Activated CD4-positive, CD25-positive, alpha-beta regulatory T cell (primary cell): ENCODE data around the gene SLC41A3.
"Not testable (repeated sequence)": the region's sequence is repeated elsewhere in the genome, so short reads cannot be mapped to it uniquely, and the experiment has no call there.

Experiments
- DNase-seq, 4 experiments: peaks; one replicate each; lab custom pipeline; 2025; lab: John Stamatoyannopoulos, UW

SLC41A3 gene

GRCh38 chr3:125990253-125990970 is 93.5 kb downstream of the SLC41A3 start:
- DNase-seq, result peak; percentile 11 to 68 (median 57)

GRCh38 chr3:125984951-125985350 is 99.0 kb downstream of the SLC41A3 start:
- DNase-seq, result not testable (repeated sequence)

DNA sequence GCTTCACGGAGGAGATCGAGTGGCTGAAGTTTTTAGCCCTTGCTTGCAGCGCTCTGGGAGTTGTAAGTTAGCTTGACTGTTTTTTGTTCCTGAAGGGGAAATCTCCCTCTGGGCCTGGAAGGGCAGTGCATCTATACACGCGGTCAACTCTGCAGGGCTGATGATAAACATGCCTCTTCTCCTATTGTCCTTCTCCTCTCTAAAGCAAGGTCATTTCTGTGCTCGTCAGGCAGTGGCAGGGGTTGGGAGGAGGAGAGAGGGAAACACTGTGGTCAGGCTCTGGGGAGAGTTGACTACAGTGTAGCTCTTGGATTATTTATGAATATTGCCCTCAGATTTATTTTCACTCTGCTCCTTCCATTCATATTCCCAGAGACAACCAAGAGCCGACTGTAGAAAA is 106.8 kb downstream of the SLC41A3 start:
- DNase-seq, result not testable (repeated sequence)

GRCh38 chr3:125976003-125976390 is 107.9 kb downstream of the SLC41A3 start:
- not testable (repeated sequence) for DNase-seq

DNA sequence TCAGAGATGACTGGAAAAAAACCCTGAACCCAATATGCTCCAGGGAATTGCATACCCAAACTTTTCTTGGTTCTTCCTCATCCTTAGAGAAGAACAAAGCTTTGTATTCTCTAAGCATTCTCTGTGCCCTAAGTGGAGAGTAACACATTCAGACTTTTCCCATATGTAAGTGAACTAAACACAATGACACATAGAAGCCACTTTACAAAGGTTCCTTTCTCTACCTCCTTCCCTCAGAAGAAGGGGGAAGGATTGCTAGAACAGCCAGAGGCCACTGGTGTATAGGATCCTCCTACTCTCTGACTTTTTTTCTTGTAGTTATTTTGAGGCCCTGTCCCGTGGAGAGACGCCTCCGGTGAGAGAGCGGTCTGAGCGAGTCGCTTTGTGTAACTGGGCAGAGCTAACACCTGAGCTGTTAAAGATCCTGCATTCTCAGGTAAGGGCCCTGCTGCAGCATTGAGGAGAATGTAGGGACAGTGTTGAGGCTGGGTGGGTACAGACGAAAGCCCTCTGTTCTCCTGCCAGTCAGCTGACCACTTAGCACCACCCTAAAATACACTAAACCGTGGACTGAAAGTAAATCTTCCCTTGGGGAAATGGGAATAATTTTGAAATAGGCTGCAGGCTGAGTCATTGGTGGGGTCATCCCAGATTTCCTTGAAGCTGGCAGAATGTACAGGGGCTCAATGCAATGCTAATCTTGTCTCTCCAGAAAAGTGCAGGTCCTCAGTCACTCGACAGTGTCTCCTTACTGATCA is 108.5 kb downstream of the SLC41A3 start:
- not testable (repeated sequence) for DNase-seq

GRCh38 chr3:125971997-125972944 is 111.7 kb downstream of the SLC41A3 start:
- DNase-seq, result not testable (repeated sequence)

DNA sequence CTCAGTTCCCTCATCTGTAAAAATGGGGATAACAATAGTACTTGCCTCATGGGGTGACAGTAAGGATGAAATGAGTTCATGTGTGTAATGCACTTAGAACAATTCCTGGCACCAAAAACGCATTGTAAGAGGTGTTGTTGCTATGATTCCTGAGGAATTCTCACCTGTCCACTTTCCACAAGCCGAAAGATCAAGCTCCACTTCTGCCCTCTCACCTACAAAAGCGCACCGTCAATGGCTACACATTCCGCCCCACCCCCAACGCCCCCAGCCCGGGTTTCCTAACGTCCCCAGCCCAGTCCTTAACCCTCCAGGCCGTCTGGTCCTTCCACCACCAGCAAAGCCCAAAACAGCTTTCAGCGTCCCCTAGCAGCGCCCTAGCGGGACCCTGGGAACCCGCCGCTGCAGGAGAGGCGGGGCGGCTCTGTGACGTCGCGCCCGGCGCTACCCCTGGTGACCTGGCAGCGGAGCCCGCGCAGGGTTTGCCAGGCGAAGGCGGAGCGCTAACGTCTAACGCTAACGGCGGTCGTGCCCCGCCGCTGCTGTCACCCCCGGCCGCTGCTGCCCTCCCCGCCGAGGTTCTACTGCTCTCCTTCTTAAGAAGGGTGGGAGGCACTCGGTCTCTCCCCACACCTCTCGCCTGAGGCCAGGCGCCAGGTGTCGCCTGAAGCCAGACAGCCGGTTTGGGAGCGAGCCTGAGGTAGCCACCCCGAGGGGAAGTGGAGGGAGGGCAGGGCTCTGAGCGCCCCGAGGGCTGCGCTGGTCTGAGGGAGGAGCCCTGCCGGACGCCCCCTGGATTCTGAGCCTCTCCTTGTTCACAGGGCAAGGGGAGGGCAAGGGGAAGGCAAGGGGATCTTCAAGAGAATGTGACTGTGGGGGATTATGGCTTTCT is 115.0 kb downstream of the SLC41A3 start, which contains the start of gene ROPN1B:
ROPN1B (plus strand) TSS at position 478 of the 892 bp plus-strand sequence. CDS start 2,877 bp downstream, outside the sequence.
- not testable (repeated sequence) for DNase-seq

DNA sequence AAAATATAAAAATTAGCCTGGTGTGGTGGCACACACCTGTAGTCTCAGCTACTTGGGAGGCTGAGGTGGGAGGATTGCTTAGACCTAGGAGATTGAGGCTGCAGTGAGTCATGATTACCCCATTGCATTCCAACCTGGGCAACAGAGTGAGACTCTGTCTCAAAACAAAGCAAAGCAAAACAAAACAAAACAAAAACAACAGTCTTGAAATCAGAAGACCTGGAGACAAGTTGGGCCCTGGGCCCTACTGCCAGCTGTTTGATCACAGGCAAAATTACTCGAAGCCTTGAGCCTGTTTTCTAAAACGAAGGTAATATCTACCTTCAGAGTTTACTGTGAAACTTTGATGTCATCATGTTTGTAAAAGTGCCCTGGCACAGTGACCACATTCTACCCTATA is 115.8 kb downstream of the SLC41A3 start:
- not testable (repeated sequence) for DNase-seq

DNA sequence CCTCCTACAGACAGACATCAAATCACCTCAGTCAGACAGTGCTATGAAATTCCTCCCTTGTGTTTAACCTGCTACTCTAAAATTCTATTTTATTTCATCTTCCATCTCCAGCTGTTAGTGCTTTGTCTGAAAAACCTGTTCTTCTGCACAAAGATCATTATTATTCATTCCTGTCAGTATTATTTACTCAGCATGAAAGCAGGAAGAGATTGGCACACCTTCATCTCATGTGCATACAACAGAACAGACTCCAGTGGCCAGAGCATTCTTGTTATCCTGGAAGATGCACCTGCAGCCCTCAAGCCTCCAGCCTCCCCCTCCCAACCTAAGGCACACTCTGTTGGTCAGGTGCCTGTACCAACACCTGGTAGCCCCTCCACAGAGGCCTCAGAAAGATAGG is 116.8 kb downstream of the SLC41A3 start:
- DNase-seq, result no peak

DNA sequence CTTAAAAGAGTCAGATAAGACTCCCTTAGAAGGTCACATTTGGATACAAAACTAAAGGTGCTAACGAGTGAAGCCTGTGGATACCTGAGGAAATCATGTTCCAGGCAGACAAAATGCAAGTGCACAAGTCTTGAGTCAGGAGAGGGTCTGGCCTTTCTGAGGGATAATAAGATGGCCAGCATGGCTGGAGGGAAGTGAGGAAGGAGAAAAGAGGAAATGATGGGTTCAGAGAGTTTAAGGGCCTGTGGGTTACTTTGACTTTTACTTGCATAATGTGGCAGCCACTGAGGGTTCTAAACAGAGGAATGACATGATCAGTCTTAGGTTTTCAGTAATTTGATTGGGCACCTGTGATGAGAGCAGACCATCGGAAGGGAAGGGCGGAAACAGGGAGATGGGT is 118.4 kb downstream of the SLC41A3 start:
- no peak for DNase-seq

- not testable (repeated sequence) for DNase-seq
Measured at GRCh38 chr3:125963834-125964233, 120.1 kb downstream of the SLC41A3 start.

- no peak for DNase-seq
Measured at GRCh38 chr3:125961289-125961589, 122.7 kb downstream of the SLC41A3 start.

GRCh38 chr3:125960456-125961288 is 123.3 kb downstream of the SLC41A3 start:
- no peak for DNase-seq

DNA sequence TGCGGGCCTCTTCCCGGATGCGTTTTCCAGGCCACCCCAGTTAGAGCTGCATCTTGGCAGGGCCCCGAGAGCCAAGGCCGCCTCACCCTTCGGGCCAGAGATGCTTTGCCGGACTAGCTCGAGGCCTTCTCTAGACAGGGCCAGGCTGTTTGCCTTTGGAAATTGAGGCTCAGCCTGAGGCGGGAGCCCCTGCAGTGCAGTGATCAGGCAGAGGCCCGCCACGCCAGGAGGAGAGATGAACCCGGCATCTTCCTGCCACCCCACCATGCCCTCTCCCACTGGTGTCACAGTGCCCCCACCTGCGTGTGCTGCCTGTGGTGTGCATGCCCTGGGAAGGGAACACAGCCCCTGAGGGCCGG is 123.9 kb downstream of the SLC41A3 start:
- DNase-seq, result no peak

GRCh38 chr3:125959317-125960065 is 124.4 kb downstream of the SLC41A3 start:
- no peak for DNase-seq

- no peak for DNase-seq
Measured at GRCh38 chr3:125958511-125959316, 125.2 kb downstream of the SLC41A3 start.

DNA sequence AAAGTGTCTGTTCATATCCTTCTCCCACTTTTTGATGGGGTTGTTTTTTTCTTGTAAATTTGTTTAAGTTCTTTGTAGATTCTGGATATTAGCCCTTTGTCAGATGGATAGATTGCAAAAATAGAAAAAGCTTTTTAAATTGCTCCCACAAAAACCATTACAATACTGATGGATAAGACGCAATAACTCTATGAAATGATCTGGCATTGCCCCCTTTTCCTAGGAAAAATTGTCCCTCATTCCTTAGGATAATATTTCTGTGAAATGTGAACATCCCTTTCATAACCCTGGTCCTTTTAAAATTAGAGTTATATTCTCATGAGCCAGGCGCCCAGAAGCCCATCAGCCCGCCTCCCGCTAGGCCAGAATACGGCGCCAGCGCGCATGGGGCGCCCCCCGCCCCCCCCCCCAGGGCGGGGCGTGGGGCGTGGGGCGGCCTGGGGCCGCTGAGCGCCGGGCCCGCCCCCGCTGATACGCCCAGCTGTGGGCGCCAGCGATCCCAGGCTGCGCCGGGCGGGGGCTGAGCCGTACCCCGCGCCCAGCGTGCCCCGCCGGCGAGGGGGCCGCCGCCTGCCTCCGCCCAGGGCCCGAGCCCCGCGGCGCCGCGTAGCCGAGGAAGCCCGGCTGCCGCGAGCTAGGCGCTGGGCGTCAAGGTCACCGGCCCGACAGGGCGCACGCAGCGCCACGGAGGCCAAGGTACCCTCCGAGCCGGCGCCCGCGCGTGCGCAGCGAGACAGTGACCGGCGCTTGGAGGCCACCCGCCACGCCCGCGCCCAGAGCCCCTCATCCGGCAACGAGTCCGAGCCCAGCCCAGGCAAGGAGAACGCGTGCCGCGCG is 126.0 kb downstream of the SLC41A3 start:
- DNase-seq, result no peak

GRCh38 chr3:125957020-125957419 is 126.9 kb downstream of the SLC41A3 start:
- not testable (repeated sequence) for DNase-seq
